CD14-positive monocyte (primary cell): ENCODE results near the gene CLASP1. TPM values are rescaled to one million over a fixed set of nuclear protein-coding genes. Genes with fewer than 3 reads are reported as not detected.
"Not testable (repeated sequence)": the region's sequence is repeated elsewhere in the genome, so short reads cannot be mapped to it uniquely, and the experiment has no call there.

Source experiments
- DNase-seq, 3 donors: peaks; one replicate each; pipeline ENCODE4 v3.0.0-alpha.2; 2011 to 2022
- H2AFZ ChIP-seq: 2 replicates; pipeline ENCODE4 v1.6.0; 2012; ENCODE audit warnings: mild to moderate bottlenecking, low read depth, low read length, inconsistent platforms; ENCODE audit not compliant: insufficient read depth, poor library complexity, severe bottlenecking
- H3K27ac ChIP-seq, 2 donors: 1 replicate in 1 of 2; 2 replicates in 1 of 2; pipeline ENCODE4 v1.5.1; 2012 to 2013; ENCODE audit warnings: low read length in 2 of 2, control low read depth in 1 of 2, inconsistent platforms in 1 of 2, low read depth in 1 of 2, mild to moderate bottlenecking in 1 of 2
- H3K27me3 ChIP-seq, 2 donors: one replicate each; pipeline versions ENCODE4 v1.6.0 to v1.6.1; 2011 to 2013; ENCODE audit warnings: low read length in 2 of 2; ENCODE audit not compliant: control insufficient read depth in 2 of 2, insufficient read depth in 2 of 2
- H3K36me3 ChIP-seq, 2 donors: replicated peaks in 1 of 2; 1 replicate in 1 of 2; 2 replicates in 1 of 2; pipeline versions ENCODE4 v1.5.1 to v1.6.1; 2012 to 2013; ENCODE audit warnings: low read length in 2 of 2, control low read depth in 1 of 2, inconsistent platforms in 1 of 2, mild to moderate bottlenecking in 1 of 2; ENCODE audit not compliant: insufficient read depth in 2 of 2, control insufficient read depth in 1 of 2
- H3K4me1 ChIP-seq, 2 donors: 1 replicate in 1 of 2; 2 replicates in 1 of 2; pipeline versions ENCODE4 v1.5.1 to v1.6.1; 2012 to 2013; ENCODE audit warnings: low read length in 2 of 2, control low read depth in 1 of 2, inconsistent platforms in 1 of 2, mild to moderate bottlenecking in 1 of 2, moderate library complexity in 1 of 2; ENCODE audit not compliant: insufficient read depth in 2 of 2, control insufficient read depth in 1 of 2
- H3K4me2 ChIP-seq: replicated peaks from 2 replicates; pipeline ENCODE3; 2012; ENCODE audit warnings: low read length, moderate library complexity, mild to moderate bottlenecking; ENCODE audit not compliant: poor library complexity, severe bottlenecking; ENCODE audit errors: extremely low read depth
- H3K4me3 ChIP-seq, 3 experiments: fragments of 200-600 bp in 1 of 3; sonication (generic) in 1 of 3; replicated peaks in 1 of 3; 1 replicate in 2 of 3; 2 replicates in 1 of 3; pipeline ENCODE4 v1.5.1; 2011 to 2013; ENCODE audit warnings: low read length in 3 of 3, mild to moderate bottlenecking in 3 of 3, control low read depth in 2 of 3, low read depth in 2 of 3, inconsistent platforms in 1 of 3, moderate library complexity in 1 of 3
- H3K79me2 ChIP-seq: 2 replicates; pipeline ENCODE4 v1.6.0; 2012; ENCODE audit warnings: mild to moderate bottlenecking, control low read depth, inconsistent platforms, low read length, moderate library complexity; ENCODE audit not compliant: insufficient read depth
- H3K9ac ChIP-seq: 2 replicates; pipeline ENCODE4 v1.6.0; 2017; ENCODE audit warnings: low read length, mild to moderate bottlenecking; ENCODE audit not compliant: insufficient read depth, poor library complexity, severe bottlenecking
- H3K9me3 ChIP-seq, 2 donors: replicated peaks in 1 of 2; 1 replicate in 1 of 2; 2 replicates in 1 of 2; pipeline versions ENCODE4 v1.5.1 to v1.6.1; 2012 to 2013; ENCODE audit warnings: low read length in 2 of 2, control low read depth in 1 of 2; ENCODE audit not compliant: control insufficient read depth in 1 of 2, insufficient read depth in 1 of 2
- H4K20me1 ChIP-seq: 2 replicates; pipeline ENCODE4 v1.6.0; 2012; ENCODE audit warnings: mild to moderate bottlenecking, low read length, control low read depth, moderate library complexity; ENCODE audit not compliant: insufficient read depth
- H3K27ac Mint-ChIP-seq, 7 donors: one replicate each; pipeline ENCODE4 v1.8.0; 2020; ENCODE audit warnings: mild to moderate bottlenecking in 7 of 7, mixed read lengths in 7 of 7, moderate library complexity in 6 of 7, inconsistent platforms in 2 of 7
- H3K27me3 Mint-ChIP-seq, 3 donors: one replicate each; pipeline ENCODE4 v1.8.0; 2021 to 2022; ENCODE audit warnings: low read depth in 3 of 3, mild to moderate bottlenecking in 3 of 3, mixed read lengths in 3 of 3, moderate library complexity in 3 of 3, inconsistent platforms in 1 of 3
- H3K36me3 Mint-ChIP-seq, 2 donors: one replicate each; pipeline ENCODE4 v1.8.0; 2020; ENCODE audit warnings: mixed read lengths in 2 of 2, inconsistent platforms in 1 of 2, mild to moderate bottlenecking in 1 of 2
- H3K4me1 Mint-ChIP-seq: one replicate; pipeline ENCODE4 v1.8.0; 2020; ENCODE audit warnings: mild to moderate bottlenecking, mixed read lengths
- H3K4me3 Mint-ChIP-seq, 2 donors: one replicate each; pipeline ENCODE4 v1.8.0; 2020; ENCODE audit warnings: mild to moderate bottlenecking in 2 of 2, mixed read lengths in 2 of 2, moderate library complexity in 1 of 2
- H3K9me3 Mint-ChIP-seq, 7 donors: one replicate each; pipeline ENCODE4 v1.8.0; 2020 to 2022; ENCODE audit warnings: mixed read lengths in 7 of 7, mild to moderate bottlenecking in 6 of 7, moderate library complexity in 6 of 7, inconsistent platforms in 2 of 7
- CTCF ChIP-seq: fragments of 200-600 bp; IDR thresholded peaks from one replicate; pipeline ENCODE4 v1.8.0; 2022; ENCODE audit warnings: antibody characterized with exemption, mild to moderate bottlenecking
- WGBS: methylation state at CpG from one replicate; pipeline ENCODE4 v1.1.5; 2013; ENCODE audit warnings: missing lambda C conversion rate; ENCODE audit not compliant: insufficient coverage; 5-methylcytosine and 5-hydroxymethylcytosine counted together
- intact Hi-C, 2 donors: fragments of 100-400 bp; cut with micrococcal nuclease; formaldehyde crosslinking; loops; one replicate each; pipeline versions ENCODE4 v1.15.0 to v1.15.1; 2023
- polyA plus RNA-seq, 3 donors: library from polyadenylated mRNA; depleted of rRNA in 1 of 3; unstranded in 2 of 3; stranded (reverse) in 1 of 3; fragments of 300-500 nt in 2 of 3; fragments of >200 nt in 1 of 3; fragmentation: Illumina TruSeq in 2 of 3; gene quantifications; 1 replicate in 2 of 3; 2 replicates in 1 of 3; pipeline ENCODE4 v1.2.3, GENCODE V29; 2012 to 2021

Gene CLASP1
- polyA plus RNA-seq, 3 donors: 4.8 to 8.1 (median 7.6) TPM

GRCh38 chr2:121643877-121644276 is 5.4 kb downstream of the CLASP1 start:
- Histone ChIP-seq H3K4me3 (no peak overlapping the region), H4K20me1 (peaks cover 62% of the 10 kb centered on the region), H3K9me3 (no peaks in the 10 kb centered on the region), H3K9ac (no peak overlapping the region), H3K4me2 (no peak overlapping the region), H3K27ac (no peak overlapping the region), H3K27me3 (no peaks in the 10 kb centered on the region), H3K4me1 (peaks cover 30 to 40% of the 10 kb centered on the region in 2 donors), H3K79me2 (peaks cover 100% of the 10 kb centered on the region), H2AFZ (no peak overlapping the region), H3K36me3 (peaks cover 0 to 9% of the 10 kb centered on the region in 2 donors)
- H3K27me3 Mint-ChIP-seq: peaks cover 0 to 2% (median 1%) of the 10 kb centered on the region in 3 donors
- peaks cover 11 to 23% of the 10 kb centered on the region in 2 donors for H3K36me3 Mint-ChIP-seq
- peaks cover 0 to 5% (median 3%) of the 10 kb centered on the region in 7 donors for H3K9me3 Mint-ChIP-seq
- H3K4me1 Mint-ChIP-seq: peaks cover 51% of the 10 kb centered on the region
- H3K4me3 Mint-ChIP-seq: no peak overlapping the region
- H3K27ac Mint-ChIP-seq: no peak overlapping the region
- TF ChIP-seq CTCF: no peak
- 100% methylated on average over 1 of the region's 2 CpGs for WGBS
- DNase-seq: no peak
- intact Hi-C loops: no loop called here

GRCh38 chr2:121640380-121641316 is 8.6 kb downstream of the CLASP1 start:
- no peak overlapping the region for H2AFZ ChIP-seq
- intact Hi-C loops: no loop called here
- no peaks in the 10 kb centered on the region for H3K27me3 ChIP-seq
- Mint-ChIP-seq H3K4me1 (peaks cover 38% of the 10 kb centered on the region), H3K4me3 (no peak overlapping the region), H3K36me3 (peaks cover 13 to 26% of the 10 kb centered on the region in 2 donors), H3K27me3 (peaks cover 0 to 2% (median 1%) of the 10 kb centered on the region in 3 donors), H3K9me3 (peaks cover 0 to 9% (median 3%) of the 10 kb centered on the region in 7 donors), H3K27ac (no peak overlapping the region)
- H3K79me2 ChIP-seq: peaks cover 98% of the 10 kb centered on the region
- H3K4me1 ChIP-seq: peaks cover 19 to 29% of the 10 kb centered on the region in 2 donors
- no peak for TF ChIP-seq CTCF
- no peaks in the 10 kb centered on the region for H3K9me3 ChIP-seq
- H3K4me2 ChIP-seq: no peak overlapping the region
- no peak for DNase-seq
- peaks cover 0 to 9% of the 10 kb centered on the region in 2 donors for H3K36me3 ChIP-seq
- no peak overlapping the region for H3K4me3 ChIP-seq
- peaks cover 70% of the 10 kb centered on the region for H4K20me1 ChIP-seq
- H3K9ac ChIP-seq: no peak overlapping the region
- H3K27ac ChIP-seq: no peak overlapping the region
- WGBS: 87% methylated on average over 3 of the region's 5 CpGs

- H3K9me3 Mint-ChIP-seq, H2AFZ ChIP-seq, H3K9me3 ChIP-seq, DNase-seq, H3K27ac ChIP-seq, H3K4me2 ChIP-seq, H3K27me3 Mint-ChIP-seq, H3K4me3 ChIP-seq, H3K4me3 Mint-ChIP-seq, H3K9ac ChIP-seq, H3K27me3 ChIP-seq, H3K36me3 ChIP-seq, intact Hi-C loops: not testable (repeated sequence)
- peaks cover 13 to 26% of the 10 kb centered on the region in 2 donors for H3K36me3 Mint-ChIP-seq
- Histone ChIP-seq H4K20me1 (peaks cover 70% of the 10 kb centered on the region), H3K4me1 (peaks cover 16 to 22% of the 10 kb centered on the region in 2 donors), H3K79me2 (peaks cover 98% of the 10 kb centered on the region)
- 100% methylated on average over 1 of the region's 6 CpGs for WGBS
- peak overlapping the region in 2 of 7 donors; percentile 7 to 23 for H3K27ac Mint-ChIP-seq
- peaks cover 31% of the 10 kb centered on the region for H3K4me1 Mint-ChIP-seq
Observed at GRCh38 chr2:121639846-121640245, 9.4 kb downstream of the CLASP1 start.
